ENCODE data around the gene AUP1. TPM values are rescaled to one million over a fixed set of nuclear protein-coding genes. Genes with fewer than 3 reads are reported as not detected.

The AUP1 gene
- total RNA-seq, 1 experiment from 2014 or later: 132 TPM

- DNase-seq (ENCODE audit: low read depth): peak; percentile 65
Measured at GRCh38 chr2:74514368-74515270, 14.9 kb downstream of the AUP1 start, which contains the start of gene TLX2. TSS of gene TLX2 (plus strand) at chr2:74514450. CDS start at chr2:74514807, 357 bp downstream.

DNA sequence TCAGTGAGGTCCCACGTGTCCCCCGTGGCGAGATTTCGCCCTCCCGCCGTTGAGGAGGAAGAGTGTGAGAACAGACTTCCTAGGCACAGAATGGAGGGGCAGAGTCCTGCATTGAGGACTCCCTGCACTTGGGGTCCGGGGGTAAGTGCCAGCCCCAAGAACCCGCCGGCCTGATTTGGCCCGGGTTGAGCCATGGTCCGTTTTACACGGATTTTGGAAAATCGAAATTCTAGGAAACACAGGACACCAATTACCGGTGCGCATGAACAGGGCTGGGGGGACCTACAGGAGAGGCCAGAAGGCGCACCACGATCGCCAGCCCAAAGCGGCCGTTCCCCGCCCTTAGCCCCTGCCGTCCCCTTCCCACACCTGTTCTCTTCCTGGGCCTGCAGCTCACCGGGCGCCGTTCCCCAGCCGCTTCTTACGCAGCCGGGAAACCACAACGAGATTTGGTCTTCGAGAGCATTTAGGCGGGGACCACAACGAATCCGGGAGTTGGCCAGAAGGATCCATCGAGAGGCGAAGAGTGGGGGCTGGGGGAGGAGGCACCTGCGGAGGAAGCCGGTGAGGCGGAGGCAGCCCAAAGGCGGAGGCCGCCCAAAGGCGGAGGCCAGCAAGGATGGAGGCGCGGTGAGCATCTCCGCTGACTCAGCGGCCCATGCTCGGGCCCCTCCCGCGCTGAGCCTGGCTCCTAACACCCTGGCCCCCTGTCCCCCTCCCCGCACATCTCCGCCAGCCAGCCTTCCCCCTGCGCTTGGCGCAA is 15.7 kb downstream of the AUP1 start:
- no peak for DNase-seq (ENCODE audit: low read depth)

GRCh38 chr2:74512744-74513604 is 16.5 kb downstream of the AUP1 start:
- no peak for DNase-seq (ENCODE audit: low read depth)

DNA sequence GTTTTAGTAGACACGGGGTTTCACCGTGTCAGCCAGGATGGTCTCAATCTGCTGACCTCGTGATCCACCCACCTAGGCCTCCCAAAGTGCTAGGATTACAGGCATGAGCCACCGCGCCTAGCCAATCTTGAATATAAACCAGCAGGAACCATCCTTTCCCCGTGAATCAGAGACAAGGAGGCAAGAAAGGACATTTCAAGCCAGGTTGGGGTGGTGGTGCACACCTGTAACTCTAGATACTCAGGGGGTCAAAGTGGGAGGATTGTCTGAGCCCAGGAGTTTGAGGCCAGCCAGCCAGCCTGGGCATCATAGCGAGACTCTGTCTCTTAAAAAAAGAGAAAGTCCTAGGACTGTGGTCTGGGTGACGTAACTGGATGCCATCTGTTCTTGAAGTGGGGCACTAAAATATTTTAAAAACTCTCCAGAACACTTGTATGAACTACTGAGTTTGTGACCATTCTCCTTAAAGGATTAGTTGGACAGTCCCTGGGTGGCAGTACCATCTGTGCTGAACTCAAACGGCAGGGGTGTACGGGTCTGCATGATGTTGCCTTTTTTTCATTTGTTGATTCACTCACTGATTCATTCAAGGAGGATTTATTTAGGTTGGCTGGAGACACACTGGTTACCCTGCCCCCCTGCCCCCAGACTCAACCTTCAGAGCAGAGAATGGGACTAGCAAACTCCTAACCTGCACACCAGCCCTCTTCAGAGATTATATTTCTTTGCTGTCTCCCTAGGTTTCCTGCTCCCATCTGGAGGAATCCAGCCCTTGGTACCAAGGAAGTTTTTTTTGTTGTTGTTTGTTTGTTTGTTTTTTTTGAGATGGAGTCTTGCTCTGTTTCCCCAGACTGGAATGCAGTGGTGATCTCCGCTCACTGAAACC is 18.2 kb downstream of the AUP1 start:
- no peak for DNase-seq (ENCODE audit: low read depth)

DNA sequence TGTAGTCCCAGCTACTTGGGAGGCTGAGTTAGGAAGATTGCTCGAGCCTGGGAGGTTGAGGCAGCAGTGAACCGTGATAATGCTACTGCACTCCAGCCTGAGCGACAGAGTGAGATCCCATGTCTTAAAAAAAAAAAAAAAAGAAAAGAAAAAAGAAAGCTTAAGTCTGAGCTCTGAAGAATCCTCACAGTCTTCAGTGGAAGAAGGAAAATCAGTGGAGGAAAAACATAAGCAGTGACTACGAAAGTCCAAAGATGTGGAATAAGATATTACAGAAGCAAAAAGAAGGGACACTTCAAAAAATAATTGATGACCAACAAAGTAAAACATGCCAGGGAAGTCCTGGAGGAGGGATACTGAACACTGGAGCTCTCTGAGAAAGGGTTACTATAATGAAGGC is 19.2 kb downstream of the AUP1 start:
- no peak for DNase-seq (ENCODE audit: low read depth)

DNA sequence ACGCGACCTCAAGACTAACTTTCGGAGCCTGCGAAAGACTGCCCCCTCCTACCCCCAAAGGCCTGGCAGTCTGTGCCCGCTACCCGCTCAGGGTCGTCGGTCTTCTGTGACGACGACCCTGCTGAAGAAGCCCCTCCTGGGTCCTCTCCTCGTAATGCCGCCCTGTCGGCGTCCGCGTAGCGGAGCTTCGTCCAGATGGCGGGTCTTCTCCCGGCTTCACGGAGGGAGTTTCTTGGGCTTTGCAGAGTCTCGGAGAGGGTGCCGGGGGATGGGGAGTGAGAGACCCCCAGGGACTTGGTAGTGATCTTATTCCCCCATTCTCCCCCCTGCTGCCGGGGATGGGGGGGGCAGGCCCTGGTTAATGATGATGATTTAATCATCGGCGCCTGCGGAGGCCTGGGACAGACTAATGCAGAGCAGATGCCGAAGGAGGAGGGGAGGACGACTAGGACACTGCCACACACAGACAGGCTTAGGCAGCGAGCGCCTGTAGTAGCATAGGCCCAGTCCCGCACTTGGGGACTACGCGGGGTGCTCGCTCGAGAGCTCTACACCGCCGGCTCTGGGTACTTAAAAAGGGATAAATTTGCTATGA is 21.5 kb downstream of the AUP1 start:
- peak; percentile 80 for DNase-seq (ENCODE audit: low read depth)

GRCh38 chr2:74507145-74507925 is 22.2 kb downstream of the AUP1 start, which contains the start of gene PCGF1:
TSS of gene PCGF1 (minus strand) at chr2:74507695. CDS start at chr2:74507668, 27 bp downstream.
- peak; percentile 97 for DNase-seq (ENCODE audit: low read depth)

DNA sequence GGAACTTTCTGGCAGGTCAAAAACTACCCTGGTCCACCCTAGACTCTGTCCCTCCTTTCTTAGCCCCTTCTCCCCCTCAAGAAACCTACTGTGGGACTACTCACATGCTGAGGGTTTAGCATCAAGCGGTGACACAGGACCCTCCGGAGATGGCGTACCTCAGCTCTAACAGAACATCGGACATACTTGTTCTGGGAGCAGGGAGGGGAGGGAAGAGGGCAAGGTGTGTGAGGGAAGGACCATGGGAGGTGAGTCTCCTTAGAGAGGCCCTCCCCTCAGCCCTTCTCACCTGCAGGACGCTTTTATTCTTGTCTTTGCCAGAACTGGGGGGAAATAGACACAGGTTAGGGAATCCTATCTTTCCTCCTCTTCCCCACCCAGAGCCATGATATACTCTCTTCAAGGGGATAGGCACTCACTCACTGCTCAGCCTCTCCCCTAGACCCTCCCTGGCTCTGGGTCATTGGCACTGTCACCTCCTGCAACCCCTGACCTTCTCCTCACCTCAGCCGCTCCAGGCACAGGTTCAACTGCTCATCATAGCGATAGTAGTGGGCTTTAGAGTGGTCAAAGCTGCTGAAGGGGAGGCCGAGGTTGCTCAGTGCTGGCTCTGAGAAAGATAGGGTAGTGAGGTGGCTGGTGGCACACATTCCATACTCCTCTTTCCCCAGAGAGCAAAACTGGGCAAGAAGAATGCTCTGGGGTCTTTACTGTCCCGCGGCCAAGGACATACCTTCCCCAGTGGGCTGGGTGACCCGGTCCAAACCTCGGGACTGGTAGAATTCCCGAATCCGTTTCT is 23.9 kb downstream of the AUP1 start:
- no peak for DNase-seq (ENCODE audit: low read depth)

DNA sequence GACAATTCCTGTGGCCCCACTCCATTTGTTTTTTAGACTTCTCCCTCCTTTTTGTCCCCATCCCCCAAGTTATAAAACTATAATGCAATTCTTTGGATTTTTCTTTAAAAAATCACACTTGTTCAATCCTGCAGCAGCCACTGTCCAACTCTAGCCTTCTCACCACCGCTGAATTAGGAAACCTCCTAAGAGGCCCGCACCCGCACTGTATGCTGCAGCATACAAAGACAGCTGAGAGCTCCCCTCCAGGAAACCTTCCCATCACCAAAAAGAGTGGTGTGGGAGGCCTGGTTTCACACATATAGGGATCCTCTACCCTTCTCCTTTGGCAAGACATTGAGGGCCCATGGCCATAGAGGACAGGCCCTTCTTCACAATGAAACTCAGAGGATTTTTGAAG is 24.9 kb downstream of the AUP1 start:
- no peak for DNase-seq (ENCODE audit: low read depth)

GRCh38 chr2:74503506-74504475 is 25.7 kb downstream of the AUP1 start:
- DNase-seq (ENCODE audit: low read depth): peak; percentile 59

DNA sequence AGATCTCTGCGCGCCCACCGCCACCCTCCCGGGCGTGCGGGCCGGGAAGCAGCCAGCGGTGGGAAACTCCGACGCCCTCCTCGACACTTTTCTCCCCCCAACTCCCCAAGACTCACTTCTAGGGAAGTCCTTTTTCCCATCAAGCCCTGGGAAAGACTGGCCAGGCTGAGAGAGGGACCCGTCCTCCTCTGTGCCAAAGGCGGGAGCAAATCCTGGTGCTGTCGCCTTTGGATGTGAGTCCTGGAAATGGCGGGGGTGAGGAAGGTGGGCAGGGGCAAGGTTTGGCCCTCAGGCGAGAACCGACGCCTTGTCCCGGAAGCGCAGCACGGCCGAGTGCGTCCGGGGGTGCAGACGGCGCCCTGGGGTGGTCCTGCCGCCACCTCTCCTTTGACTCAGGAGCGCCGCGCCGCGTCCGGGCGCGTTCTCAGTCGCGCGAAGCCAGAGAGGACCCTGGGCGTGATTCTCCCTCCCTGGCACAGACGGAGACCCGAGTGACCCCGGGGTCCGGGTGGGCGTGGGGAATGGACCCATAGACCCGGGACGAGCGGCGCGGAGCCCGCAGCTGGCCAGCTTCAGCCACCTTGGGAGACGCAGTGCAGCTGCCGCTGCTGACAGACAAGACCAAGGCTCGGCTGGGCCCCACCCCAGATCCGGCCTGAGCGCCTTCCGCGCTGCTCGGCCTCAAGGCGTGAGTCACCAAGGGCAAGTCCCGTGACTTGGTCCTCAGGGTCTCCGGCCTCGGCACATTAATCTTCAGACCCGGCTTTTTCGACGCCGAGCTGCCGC is 26.6 kb downstream of the AUP1 start:
- peak; percentile 88 for DNase-seq (ENCODE audit: low read depth)

DNA sequence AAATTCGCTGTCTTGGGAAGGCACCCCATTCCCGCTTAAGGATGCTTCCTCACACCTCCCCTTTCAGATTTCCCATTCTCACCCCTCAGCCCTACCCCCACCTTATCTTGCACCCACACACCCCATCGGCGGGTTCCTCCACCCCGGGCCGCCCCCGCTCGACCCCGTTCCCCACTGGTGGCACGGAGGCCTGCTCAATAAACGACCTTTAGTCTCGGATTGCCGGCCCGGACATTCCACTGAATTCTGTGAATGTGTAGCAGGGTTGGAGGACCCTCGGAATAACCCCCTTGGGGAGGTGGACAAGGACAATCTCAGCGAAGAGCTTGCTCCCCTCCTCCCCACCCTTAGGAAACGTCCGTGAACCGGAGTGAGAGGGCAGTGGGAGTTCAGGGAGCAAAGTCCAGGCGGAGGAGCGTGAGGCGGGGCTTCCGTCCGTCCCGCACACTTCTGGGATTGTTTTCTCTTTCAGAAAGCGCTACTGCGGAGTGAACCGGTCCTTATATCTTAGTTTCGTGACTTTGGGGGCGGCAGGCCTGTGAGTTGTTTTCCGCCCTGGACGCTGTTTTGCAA is 27.3 kb downstream of the AUP1 start:
- peak; percentile 27 for DNase-seq (ENCODE audit: low read depth)

- DNase-seq (ENCODE audit: low read depth): no peak
Measured at GRCh38 chr2:74501335-74502071, 28.0 kb downstream of the AUP1 start.

DNA sequence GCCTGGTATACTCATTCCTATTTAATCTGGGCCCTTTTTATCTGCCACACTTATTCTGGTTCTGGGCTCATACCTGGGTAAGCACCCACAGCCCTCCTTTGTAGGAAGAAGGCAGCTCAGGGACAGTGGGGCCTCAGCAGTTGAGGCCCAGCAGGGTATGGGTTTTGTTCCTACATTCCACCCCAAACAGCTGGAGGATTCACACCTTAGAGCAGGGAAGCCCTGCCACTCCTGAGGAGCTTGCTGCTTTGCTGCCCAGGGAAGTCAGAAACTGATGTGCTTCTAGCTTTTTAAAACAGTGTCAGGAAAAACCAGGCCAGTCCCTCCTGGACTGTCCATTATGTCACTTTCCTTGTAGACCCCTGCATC is 28.9 kb downstream of the AUP1 start:
- no peak for DNase-seq (ENCODE audit: low read depth)

- DNase-seq (ENCODE audit: low read depth): no peak
Measured at GRCh38 chr2:74499940-74500577, 29.4 kb downstream of the AUP1 start.

Measured in RPMI7951 (cell line).